Peyer's patch (tissue), 4 donors: ENCODE data around the gene COL16A1.

ENCODE experiments used
- CTCF ChIP-seq, 6 experiments: fragments of 450-650 bp in 4 of 6; fragments of 200-600 bp in 2 of 6; sonication (generic) in 1 of 6; IDR thresholded peaks; one replicate each; pipeline ENCODE4 v1.5.1; 2017 to 2019; ENCODE audit warnings: antibody characterized with exemption in 6 of 6, mild to moderate bottlenecking in 3 of 6, moderate library complexity in 1 of 6
- POLR2A ChIP-seq, 2 donors: fragments of 450-650 bp; IDR thresholded peaks; one replicate each; pipeline ENCODE4 v1.5.1; 2017; ENCODE audit warnings: antibody characterized with exemption in 2 of 2, mild to moderate bottlenecking in 2 of 2, moderate library complexity in 2 of 2

- TF ChIP-seq CTCF (IDR thresholded peaks at IDR 0.05): no peak
- TF ChIP-seq POLR2A (IDR thresholded peaks at IDR 0.05): no peak
These were observed 26.4 kb downstream of the COL16A1 start for GRCh38 chr1:31677401-31677800.
